ENCODE data around the gene TPR.

- TF ChIP-seq CTCF (IDR thresholded peaks at IDR 0.05) (no peak), EZH2 (IDR thresholded peaks at IDR 0.05; ENCODE audit: borderline replicate concordance, insufficient read depth, low read depth, low read length, poor library complexity, severe bottlenecking) (no peak)
Measured at GRCh38 chr1:186272486-186272885, 102.6 kb downstream of the TPR start.

Measured in B cell (primary cell).